ENCODE data around the gene FBXO9.

GRCh38 chr6:53086302-53086701 lies 21.1 kb downstream of the FBXO9 start:
- TF ChIP-seq, protein P1, sequence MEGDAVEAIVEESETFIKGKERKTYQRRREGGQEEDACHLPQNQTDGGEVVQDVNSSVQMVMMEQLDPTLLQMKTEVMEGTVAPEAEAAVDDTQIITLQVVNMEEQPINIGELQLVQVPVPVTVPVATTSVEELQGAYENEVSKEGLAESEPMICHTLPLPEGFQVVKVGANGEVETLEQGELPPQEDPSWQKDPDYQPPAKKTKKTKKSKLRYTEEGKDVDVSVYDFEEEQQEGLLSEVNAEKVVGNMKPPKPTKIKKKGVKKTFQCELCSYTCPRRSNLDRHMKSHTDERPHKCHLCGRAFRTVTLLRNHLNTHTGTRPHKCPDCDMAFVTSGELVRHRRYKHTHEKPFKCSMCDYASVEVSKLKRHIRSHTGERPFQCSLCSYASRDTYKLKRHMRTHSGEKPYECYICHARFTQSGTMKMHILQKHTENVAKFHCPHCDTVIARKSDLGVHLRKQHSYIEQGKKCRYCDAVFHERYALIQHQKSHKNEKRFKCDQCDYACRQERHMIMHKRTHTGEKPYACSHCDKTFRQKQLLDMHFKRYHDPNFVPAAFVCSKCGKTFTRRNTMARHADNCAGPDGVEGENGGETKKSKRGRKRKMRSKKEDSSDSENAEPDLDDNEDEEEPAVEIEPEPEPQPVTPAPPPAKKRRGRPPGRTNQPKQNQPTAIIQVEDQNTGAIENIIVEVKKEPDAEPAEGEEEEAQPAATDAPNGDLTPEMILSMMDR (IDR thresholded peaks at IDR 0.05; ENCODE audit: low read depth, low read length, missing input control), result no peak
- no peak for TF ChIP-seq REST (IDR thresholded peaks at IDR 0.05)
- no peak for TF ChIP-seq TAF1 (conservative IDR thresholded peaks at IDR 0.05)
- TF ChIP-seq GABPA (IDR thresholded peaks at IDR 0.05 in 1 of 2, conservative IDR thresholded peaks at IDR 0.05 in 1 of 2), result no peak
- TF ChIP-seq, protein P2, sequence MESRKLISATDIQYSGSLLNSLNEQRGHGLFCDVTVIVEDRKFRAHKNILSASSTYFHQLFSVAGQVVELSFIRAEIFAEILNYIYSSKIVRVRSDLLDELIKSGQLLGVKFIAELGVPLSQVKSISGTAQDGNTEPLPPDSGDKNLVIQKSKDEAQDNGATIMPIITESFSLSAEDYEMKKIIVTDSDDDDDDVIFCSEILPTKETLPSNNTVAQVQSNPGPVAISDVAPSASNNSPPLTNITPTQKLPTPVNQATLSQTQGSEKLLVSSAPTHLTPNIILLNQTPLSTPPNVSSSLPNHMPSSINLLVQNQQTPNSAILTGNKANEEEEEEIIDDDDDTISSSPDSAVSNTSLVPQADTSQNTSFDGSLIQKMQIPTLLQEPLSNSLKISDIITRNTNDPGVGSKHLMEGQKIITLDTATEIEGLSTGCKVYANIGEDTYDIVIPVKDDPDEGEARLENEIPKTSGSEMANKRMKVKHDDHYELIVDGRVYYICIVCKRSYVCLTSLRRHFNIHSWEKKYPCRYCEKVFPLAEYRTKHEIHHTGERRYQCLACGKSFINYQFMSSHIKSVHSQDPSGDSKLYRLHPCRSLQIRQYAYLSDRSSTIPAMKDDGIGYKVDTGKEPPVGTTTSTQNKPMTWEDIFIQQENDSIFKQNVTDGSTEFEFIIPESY (IDR thresholded peaks at IDR 0.05), result no peak
- no peak for TF ChIP-seq RAD21 (IDR thresholded peaks at IDR 0.05)
- TF ChIP-seq HNF4G (IDR thresholded peaks at IDR 0.05), result no peak
- no peak for TF ChIP-seq JUND (IDR thresholded peaks at IDR 0.05)
- TF ChIP-seq, protein P3, sequence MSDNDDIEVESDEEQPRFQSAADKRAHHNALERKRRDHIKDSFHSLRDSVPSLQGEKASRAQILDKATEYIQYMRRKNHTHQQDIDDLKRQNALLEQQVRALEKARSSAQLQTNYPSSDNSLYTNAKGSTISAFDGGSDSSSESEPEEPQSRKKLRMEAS (IDR thresholded peaks at IDR 0.05), result no peak
